ENCODE results near the gene ATP8A2. TPM values are rescaled to one million over a fixed set of nuclear protein-coding genes. Genes with fewer than 3 reads are reported as not detected.
"Not testable (repeated sequence)": the region's sequence is repeated elsewhere in the genome, so short reads cannot be mapped to it uniquely, and the experiment has no call there.

ATP8A2 gene
- total RNA-seq, 1 donor from 2014 or later = 0.27 TPM

DNA sequence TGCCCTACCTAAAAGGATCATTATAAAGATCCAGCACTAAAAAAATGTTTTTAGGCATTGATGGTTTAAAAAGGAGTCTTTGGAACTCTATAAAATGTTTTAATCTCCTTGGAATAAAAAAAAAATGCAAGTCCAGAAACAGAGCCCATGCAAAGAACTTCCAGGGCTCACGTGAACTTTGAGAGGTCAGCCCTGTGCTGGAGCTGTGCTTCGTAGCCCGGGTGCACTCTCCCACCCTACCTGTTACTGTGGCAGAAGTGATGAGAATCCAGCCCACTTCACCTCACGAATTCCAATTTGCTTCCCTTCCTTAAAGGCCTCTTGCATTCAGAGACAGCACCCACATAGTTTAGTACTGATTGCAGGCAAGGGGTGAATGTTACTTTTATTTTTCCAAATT, 412.3 kb downstream of the ATP8A2 start:
- H3K27me3 ChIP-seq (ENCODE audit: low read depth) = peaks cover 32% of the 10 kb centered on the region
- no peaks in the 10 kb centered on the region for H3K36me3 ChIP-seq
- TF ChIP-seq, protein P1, sequence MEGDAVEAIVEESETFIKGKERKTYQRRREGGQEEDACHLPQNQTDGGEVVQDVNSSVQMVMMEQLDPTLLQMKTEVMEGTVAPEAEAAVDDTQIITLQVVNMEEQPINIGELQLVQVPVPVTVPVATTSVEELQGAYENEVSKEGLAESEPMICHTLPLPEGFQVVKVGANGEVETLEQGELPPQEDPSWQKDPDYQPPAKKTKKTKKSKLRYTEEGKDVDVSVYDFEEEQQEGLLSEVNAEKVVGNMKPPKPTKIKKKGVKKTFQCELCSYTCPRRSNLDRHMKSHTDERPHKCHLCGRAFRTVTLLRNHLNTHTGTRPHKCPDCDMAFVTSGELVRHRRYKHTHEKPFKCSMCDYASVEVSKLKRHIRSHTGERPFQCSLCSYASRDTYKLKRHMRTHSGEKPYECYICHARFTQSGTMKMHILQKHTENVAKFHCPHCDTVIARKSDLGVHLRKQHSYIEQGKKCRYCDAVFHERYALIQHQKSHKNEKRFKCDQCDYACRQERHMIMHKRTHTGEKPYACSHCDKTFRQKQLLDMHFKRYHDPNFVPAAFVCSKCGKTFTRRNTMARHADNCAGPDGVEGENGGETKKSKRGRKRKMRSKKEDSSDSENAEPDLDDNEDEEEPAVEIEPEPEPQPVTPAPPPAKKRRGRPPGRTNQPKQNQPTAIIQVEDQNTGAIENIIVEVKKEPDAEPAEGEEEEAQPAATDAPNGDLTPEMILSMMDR (IDR thresholded peaks at IDR 0.05; ENCODE audit: borderline replicate concordance) = no peak
- H3K4me1 ChIP-seq = no peaks in the 10 kb centered on the region
- DNase-seq = no peak
- H3K27ac ChIP-seq (replicated peaks) = no peak overlapping the region
- H3K9me3 ChIP-seq (replicated peaks) = no peaks in the 10 kb centered on the region
- intact Hi-C loops (cut with micrococcal nuclease) = no loop called here
- H3K4me3 ChIP-seq = no peak overlapping the region

DNA sequence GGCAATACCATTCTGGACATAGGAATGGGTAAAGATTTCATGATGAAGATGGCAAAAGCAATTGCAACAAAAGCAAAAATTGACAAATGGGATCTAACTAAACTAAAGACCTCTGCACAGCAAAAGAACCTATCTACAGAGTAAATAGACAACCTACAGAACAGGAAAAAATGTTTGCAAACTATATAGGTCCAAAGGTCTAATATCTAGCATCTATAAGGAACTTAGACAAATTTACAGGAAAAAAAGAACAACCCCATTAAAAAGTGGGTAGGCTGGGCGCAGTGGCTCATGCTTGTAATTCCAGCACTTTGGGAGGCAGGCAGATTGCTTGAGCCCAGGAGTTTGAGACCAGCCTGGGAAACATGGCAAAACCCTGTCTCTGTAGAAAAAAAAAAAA, 418.4 kb downstream of the ATP8A2 start:
- H3K9me3 ChIP-seq (replicated peaks) = not testable (repeated sequence)

GRCh38 chr13:25795277-25795676, 423.5 kb downstream of the ATP8A2 start:
- Histone ChIP-seq H3K36me3 (no peaks in the 10 kb centered on the region), H3K4me1 (no peaks in the 10 kb centered on the region), H3K9me3 (replicated peaks) (no peaks in the 10 kb centered on the region), H3K4me3 (no peak overlapping the region), H3K27ac (replicated peaks) (no peak overlapping the region), H3K27me3 (ENCODE audit: low read depth) (peaks cover 12% of the 10 kb centered on the region)
- intact Hi-C loops (cut with micrococcal nuclease) = no loop called here
- TF ChIP-seq, protein P1 (IDR thresholded peaks at IDR 0.05; ENCODE audit: borderline replicate concordance) = no peak
- DNase-seq = no peak

More for the DNA sequence above, 418.4 kb downstream of the ATP8A2 start:
- peaks cover 11% of the 10 kb centered on the region for H3K27me3 ChIP-seq (ENCODE audit: low read depth)
- intact Hi-C loops (cut with micrococcal nuclease); H3K4me1 ChIP-seq; H3K4me3 ChIP-seq; DNase-seq; H3K27ac ChIP-seq (replicated peaks); H3K36me3 ChIP-seq: not testable (repeated sequence)

GRCh38 chr13:25796474-25796873, 424.7 kb downstream of the ATP8A2 start:
- H3K27me3 ChIP-seq (ENCODE audit: low read depth) = peaks cover 24% of the 10 kb centered on the region
- TF ChIP-seq, protein P1 (IDR thresholded peaks at IDR 0.05; ENCODE audit: borderline replicate concordance) = no peak
- no peaks in the 10 kb centered on the region for H3K36me3 ChIP-seq
- no peaks in the 10 kb centered on the region for H3K9me3 ChIP-seq (replicated peaks)
- no peak overlapping the region for H3K27ac ChIP-seq (replicated peaks)
- no peak overlapping the region for H3K4me3 ChIP-seq
- no peaks in the 10 kb centered on the region for H3K4me1 ChIP-seq
- no peak for DNase-seq
- intact Hi-C loops (cut with micrococcal nuclease) = no loop called here

GRCh38 chr13:25798998-25799397, 427.2 kb downstream of the ATP8A2 start:
- no peak for DNase-seq
- Histone ChIP-seq H3K4me3 (no peak overlapping the region), H3K27ac (replicated peaks) (no peak overlapping the region), H3K4me1 (no peaks in the 10 kb centered on the region), H3K36me3 (no peaks in the 10 kb centered on the region), H3K9me3 (replicated peaks) (no peaks in the 10 kb centered on the region), H3K27me3 (ENCODE audit: low read depth) (peaks cover 31% of the 10 kb centered on the region)
- intact Hi-C loops (cut with micrococcal nuclease) = no loop called here
- TF ChIP-seq, protein P1 (IDR thresholded peaks at IDR 0.05; ENCODE audit: borderline replicate concordance) = no peak

DNA sequence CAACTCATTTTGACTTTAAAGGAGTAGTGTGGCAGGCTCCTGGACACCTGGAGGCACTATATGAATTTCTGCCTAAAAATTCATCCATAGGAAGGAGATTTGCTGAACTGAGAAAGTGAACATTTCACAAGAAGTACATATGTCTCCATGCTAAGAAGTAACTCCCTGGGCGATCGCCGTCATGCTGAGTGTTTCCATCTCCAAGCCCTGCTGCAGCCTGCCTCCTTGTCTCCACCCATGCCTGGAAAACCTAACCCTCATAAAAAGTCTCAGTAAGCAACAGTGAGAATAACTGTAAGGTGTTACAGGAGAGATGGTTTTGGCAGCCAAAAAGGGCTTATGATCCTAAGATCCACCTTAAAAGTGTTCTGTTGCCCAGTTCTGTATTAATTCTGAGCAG, 428.7 kb downstream of the ATP8A2 start:
- intact Hi-C loops (cut with micrococcal nuclease) = no loop called here
- TF ChIP-seq, protein P1 (IDR thresholded peaks at IDR 0.05; ENCODE audit: borderline replicate concordance) = no peak
- H3K36me3 ChIP-seq = no peaks in the 10 kb centered on the region

More for the DNA sequence above, 428.7 kb downstream of the ATP8A2 start:
- peaks cover 41% of the 10 kb centered on the region for H3K27me3 ChIP-seq (ENCODE audit: low read depth)
- no peak overlapping the region for H3K27ac ChIP-seq (replicated peaks)
- H3K9me3 ChIP-seq (replicated peaks) = no peaks in the 10 kb centered on the region
- no peaks in the 10 kb centered on the region for H3K4me1 ChIP-seq
- no peak for DNase-seq
- no peak overlapping the region for H3K4me3 ChIP-seq

Data from left ventricle myocardium inferior (tissue), 1 donor.